ENCODE data around the gene NTNG2. TPM values are rescaled to one million over a fixed set of nuclear protein-coding genes. Genes with fewer than 3 reads are reported as not detected.

Gene NTNG2
- total and polyA plus RNA-seq, 9 of the 15 experiments (the other 6 are each of a cell fraction or from before 2014, with no cell fraction given), result 0.01 to 0.11 (median 0.09) TPM; not detected in 6

- TF ChIP-seq ZNF707 (CRISPR knock-in tag; conservative IDR thresholded peaks at IDR 0.05), result no peak
- TF ChIP-seq ZNF277 (CRISPR knock-in tag; IDR thresholded peaks at IDR 0.05; ENCODE audit: borderline replicate concordance), result no peak
- TF ChIP-seq RBM25 (IDR thresholded peaks at IDR 0.05; ENCODE audit: low read depth, low read length, severe bottlenecking), result peak; percentile 60
- TF ChIP-seq RFX1 (IDR thresholded peaks at IDR 0.05), result no peak
- TF ChIP-seq CTBP1 (IDR thresholded peaks at IDR 0.05; ENCODE audit: borderline replicate concordance), result no peak
- no peak for TF ChIP-seq TSHZ1 (CRISPR knock-in tag; IDR thresholded peaks at IDR 0.05)
Measured at GRCh38 chr9:132172185-132172584, 10.3 kb downstream of the NTNG2 start (continued).

- Histone ChIP-seq H3K9ac (ENCODE audit: insufficient read depth in 1 of 2, low read depth in 2 of 2, low read length in 2 of 2) (no peak overlapping the region), H3K4me3 (no peak overlapping the region), H3K4me1 (replicated peaks in 1 of 2; ENCODE audit: control insufficient read depth in 2 of 2, insufficient read depth in 2 of 2, low read length in 2 of 2) (peaks cover 0 to 4% of the 10 kb centered on the region in 2 experiments; a peak in 1 of 5 replicates), H4K20me1 (replicated peaks; ENCODE audit: control insufficient read depth, insufficient read depth, low read length) (peaks cover 28% of the 10 kb centered on the region), H3K9me3 (replicated peaks; ENCODE audit: control insufficient read depth, insufficient read depth, low read depth, low read length) (no peaks in the 10 kb centered on the region), H2AFZ (ENCODE audit: low read depth, low read length) (no peak overlapping the region), H3K36me3 (ENCODE audit: control insufficient read depth, insufficient read depth, low read length) (no peaks in the 10 kb centered on the region), H3K79me2 (ENCODE audit: control insufficient read depth, insufficient read depth, low read length) (no peaks in the 10 kb centered on the region), H3K4me2 (ENCODE audit: insufficient read depth, low read length) (no peak overlapping the region), H3K27ac (ENCODE audit: extremely low read depth, low read depth, low read length) (no peak overlapping the region), H3K9me1 (ENCODE audit: control insufficient read depth, insufficient read depth, low read length) (no peaks in the 10 kb centered on the region), H3K27me3 (ENCODE audit: control insufficient read depth in 2 of 2, insufficient read depth in 2 of 2, low read length in 2 of 2) (peaks cover 29 to 66% of the 10 kb centered on the region in 2 experiments)
- ChIA-PET POLR2A (no interaction called here), CTCF (ENCODE audit: low intra/inter-chr PET ratio) (no interaction called here)
- DNase-seq (ENCODE audit: extremely low read depth in 1 of 4, low spot score in 3 of 4) (no peak), FAIRE-seq (no peak), ATAC-seq (peak; percentile 45; the same call in 2 of the 3 replicates)
- no TSS peak for BruUV-seq (replicated peaks)
- TF ChIP-seq PYGO2 (tag; IDR thresholded peaks at IDR 0.05) (no peak), ZFP36 (IDR thresholded peaks at IDR 0.05; ENCODE audit: low read depth, low read length, partially characterized antibody) (no peak), NR2C1 (IDR thresholded peaks at IDR 0.05) (no peak), NR2C1 (tag; IDR thresholded peaks at IDR 0.05) (no peak)
- WGBS (ENCODE audit: insufficient coverage, low coverage, missing lambda C conversion rate), result under 1% methylated on average over 9 of the region's 14 CpGs
- intact Hi-C loops (cut with micrococcal nuclease), result no loop called here
- in situ Hi-C loops (cut with MboI), result no loop called here
Measured at GRCh38 chr9:132175431-132175830, 13.6 kb downstream of the NTNG2 start.
